ENCODE results near the gene MAML3.

MAML3 gene

DNA sequence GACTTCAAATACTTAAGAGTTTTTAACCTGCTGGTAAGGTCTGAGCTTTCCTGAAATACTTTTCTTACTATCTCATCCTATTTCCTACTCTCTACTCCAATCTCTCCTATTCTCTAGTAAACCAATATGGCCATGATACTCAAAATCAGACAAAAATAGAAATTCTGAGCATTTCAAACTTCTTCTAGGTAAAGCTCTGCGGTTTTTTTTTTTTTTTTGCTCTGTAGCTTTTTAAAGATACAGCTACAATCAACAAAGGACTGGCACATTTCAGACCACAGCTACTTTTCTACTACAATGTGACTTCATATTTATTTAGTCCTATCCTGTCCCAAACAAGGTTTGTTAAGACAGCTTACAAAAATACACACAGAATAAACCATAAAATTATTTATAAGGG is 31.1 kb downstream of the MAML3 start:
- peaks cover 5% of the 10 kb centered on the region; the same call in 1 of the 2 replicates for H3K4me1 ChIP-seq (ENCODE audit: insufficient read depth, low read length)
- H3K4me3 ChIP-seq (ENCODE audit: low read length) = no peak overlapping the region
- no peaks in the 10 kb centered on the region for H3K36me3 ChIP-seq (ENCODE audit: insufficient read depth, low read depth, low read length)

DNA sequence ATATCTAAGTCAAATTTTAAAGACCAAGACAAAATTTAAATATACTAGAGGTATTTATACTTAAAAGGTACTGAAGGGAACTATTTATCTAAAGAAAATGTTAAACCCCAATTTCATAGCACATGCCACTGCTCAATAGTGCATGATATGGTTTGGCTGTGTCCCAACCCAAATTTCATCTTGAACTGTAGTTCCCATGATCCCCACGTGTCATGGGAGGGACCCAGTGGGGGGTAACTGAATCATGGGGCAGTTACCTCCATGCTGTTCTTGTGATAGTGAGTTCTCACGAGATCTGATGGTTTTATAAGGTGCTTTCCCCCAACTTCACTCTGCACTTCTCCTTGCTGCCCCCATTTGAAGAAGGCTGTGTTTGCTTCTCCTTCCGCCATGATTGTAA is 32.3 kb downstream of the MAML3 start:
- Histone ChIP-seq H3K9ac (ENCODE audit: low read depth, low read length) (no peak overlapping the region), H3K9me3 (ENCODE audit: insufficient read depth, low read depth, low read length) (no peaks in the 10 kb centered on the region), H3K27ac (ENCODE audit: low read length) (no peak overlapping the region), H3K4me1 (ENCODE audit: insufficient read depth, low read length) (peaks cover 7% of the 10 kb centered on the region; the same call in 1 of the 2 replicates), H3K4me3 (ENCODE audit: low read length) (no peak overlapping the region), H3K27me3 (ENCODE audit: insufficient read depth, low read length) (no peaks in the 10 kb centered on the region), H3K36me3 (ENCODE audit: insufficient read depth, low read depth, low read length) (no peaks in the 10 kb centered on the region)

More for the DNA sequence above, 31.1 kb downstream of the MAML3 start:
- H3K27ac ChIP-seq (ENCODE audit: low read length) = no peak overlapping the region
- H3K27me3 ChIP-seq (ENCODE audit: insufficient read depth, low read length) = no peaks in the 10 kb centered on the region
- H3K9me3 ChIP-seq (ENCODE audit: insufficient read depth, low read depth, low read length) = no peaks in the 10 kb centered on the region
- no peak overlapping the region for H3K9ac ChIP-seq (ENCODE audit: low read depth, low read length)

DNA sequence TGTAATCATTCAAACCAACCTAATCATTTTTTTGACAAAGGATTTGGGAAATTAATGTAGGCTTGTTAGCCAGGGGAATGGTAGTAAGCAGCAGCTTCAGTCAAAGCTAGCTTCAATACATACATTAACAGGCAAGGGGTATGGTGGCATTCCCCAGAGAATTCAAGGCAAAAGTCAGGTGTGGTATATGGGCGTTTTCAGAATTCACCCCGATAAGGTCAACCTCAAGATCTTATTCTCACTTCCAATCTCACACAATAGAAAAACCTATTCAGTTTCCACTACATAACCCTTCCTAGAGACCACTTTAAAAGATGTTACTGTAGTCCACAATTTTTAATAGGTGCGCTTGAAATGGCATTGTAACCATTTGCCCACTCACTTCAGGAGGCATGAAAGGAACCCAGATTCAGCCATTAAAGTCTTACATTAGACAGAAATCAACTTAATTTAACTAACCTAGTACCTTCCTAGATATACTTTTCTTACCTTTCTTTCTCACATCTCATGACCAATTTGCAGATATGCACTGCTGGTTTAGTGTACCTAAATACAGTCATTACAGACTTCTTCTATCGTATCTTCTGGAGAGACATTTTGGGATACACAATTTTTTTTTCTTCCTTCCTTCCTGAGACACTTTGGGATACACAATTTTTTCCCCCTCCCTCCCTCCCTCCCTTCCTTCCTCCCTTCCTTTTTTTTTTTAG is 34.9 kb downstream of the MAML3 start:
- H3K36me3 ChIP-seq (ENCODE audit: insufficient read depth, low read depth, low read length) = no peaks in the 10 kb centered on the region
- no peak overlapping the region for H3K4me3 ChIP-seq (ENCODE audit: low read length)
- no peak overlapping the region for H3K9ac ChIP-seq (ENCODE audit: low read depth, low read length)
- no peaks in the 10 kb centered on the region for H3K9me3 ChIP-seq (ENCODE audit: insufficient read depth, low read depth, low read length)
- H3K4me1 ChIP-seq (ENCODE audit: insufficient read depth, low read length) = peaks cover 5% of the 10 kb centered on the region; the same call in 1 of the 2 replicates
- no peaks in the 10 kb centered on the region for H3K27me3 ChIP-seq (ENCODE audit: insufficient read depth, low read length)
- H3K27ac ChIP-seq (ENCODE audit: low read length) = no peak overlapping the region

DNA sequence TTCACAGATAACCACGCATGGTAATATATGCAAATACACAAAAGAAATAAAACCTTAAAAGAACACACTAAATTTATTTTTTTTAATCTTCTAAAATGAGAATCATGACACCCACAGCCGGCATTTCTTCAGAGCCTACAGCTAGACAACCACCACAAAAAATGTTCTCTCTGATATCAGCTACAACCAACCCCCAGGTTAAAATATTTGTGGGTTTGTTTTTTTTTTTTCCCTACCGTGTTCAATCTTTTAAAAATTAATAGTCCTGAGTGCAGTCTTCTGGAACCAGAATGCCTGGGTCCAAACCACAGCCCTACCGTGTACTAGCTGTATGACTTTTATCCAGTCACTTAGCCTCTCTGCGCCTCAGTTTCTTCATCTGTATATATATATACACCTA is 36.0 kb downstream of the MAML3 start:
- H3K9ac ChIP-seq (ENCODE audit: low read depth, low read length) = no peak overlapping the region
- no peak overlapping the region for H3K4me3 ChIP-seq (ENCODE audit: low read length)

DNA sequence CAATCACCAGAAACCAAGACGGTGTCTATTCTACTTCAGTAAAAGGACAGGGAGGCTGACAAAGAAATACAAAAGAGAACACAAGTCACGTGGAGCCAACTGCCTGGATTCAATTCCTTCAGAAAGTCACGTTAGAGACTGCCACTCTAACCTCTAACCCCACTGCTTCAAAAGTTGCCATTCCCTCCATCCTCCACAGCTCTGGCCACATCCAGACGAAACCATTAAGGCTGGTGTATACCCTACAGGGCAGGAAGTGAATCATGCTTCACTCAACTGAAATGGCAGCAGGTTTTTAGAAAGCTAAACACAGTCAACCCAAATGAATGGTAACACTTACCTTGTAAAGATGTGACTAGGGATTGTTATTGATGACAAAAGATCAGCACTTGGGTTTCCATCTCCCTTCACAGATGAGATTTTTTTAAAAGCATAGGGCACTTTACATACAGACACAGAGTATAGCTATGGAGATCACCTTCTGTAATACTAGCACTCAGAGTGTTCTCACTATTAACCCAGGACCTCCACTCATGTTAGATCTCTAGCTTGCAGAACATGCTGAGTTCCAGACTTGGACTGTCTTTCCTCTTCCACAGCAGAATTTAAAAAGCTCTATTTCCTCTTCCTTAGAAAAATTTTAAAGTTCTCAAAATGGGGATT is 37.4 kb downstream of the MAML3 start:
- no peaks in the 10 kb centered on the region for H3K9me3 ChIP-seq (ENCODE audit: insufficient read depth, low read depth, low read length)
- no peaks in the 10 kb centered on the region for H3K36me3 ChIP-seq (ENCODE audit: insufficient read depth, low read depth, low read length)
- H3K4me1 ChIP-seq (ENCODE audit: insufficient read depth, low read length) = peaks cover 5% of the 10 kb centered on the region; the same call in 1 of the 2 replicates
- H3K4me3 ChIP-seq (ENCODE audit: low read length) = no peak overlapping the region
- H3K27ac ChIP-seq (ENCODE audit: low read length) = no peak overlapping the region
- no peaks in the 10 kb centered on the region for H3K27me3 ChIP-seq (ENCODE audit: insufficient read depth, low read length)
- H3K9ac ChIP-seq (ENCODE audit: low read depth, low read length) = no peak overlapping the region

More for the DNA sequence above, 36.0 kb downstream of the MAML3 start:
- Histone ChIP-seq H3K4me1 (ENCODE audit: insufficient read depth, low read length) (peaks cover 5% of the 10 kb centered on the region; the same call in 1 of the 2 replicates), H3K9me3 (ENCODE audit: insufficient read depth, low read depth, low read length) (no peaks in the 10 kb centered on the region), H3K27ac (ENCODE audit: low read length) (no peak overlapping the region), H3K27me3 (ENCODE audit: insufficient read depth, low read length) (no peaks in the 10 kb centered on the region), H3K36me3 (ENCODE audit: insufficient read depth, low read depth, low read length) (no peaks in the 10 kb centered on the region)

DNA sequence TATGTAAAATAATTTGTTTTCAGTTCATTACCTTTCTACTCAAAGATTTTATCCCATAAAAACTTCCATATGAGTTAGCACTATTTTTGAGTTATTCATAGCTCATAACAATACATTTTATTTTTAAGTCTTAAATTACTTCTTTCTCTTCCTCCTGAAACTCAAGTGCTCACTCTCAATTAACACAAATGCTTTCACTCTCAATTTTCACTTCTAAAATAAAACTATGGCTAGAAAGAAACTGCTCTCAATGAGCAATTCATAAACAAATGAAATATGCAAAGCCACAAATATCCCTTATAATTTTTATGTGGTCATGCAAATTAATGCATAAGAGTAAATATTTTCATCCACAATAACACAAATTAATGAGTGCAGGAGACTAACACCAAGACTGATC is 38.8 kb downstream of the MAML3 start:
- H3K36me3 ChIP-seq (ENCODE audit: insufficient read depth, low read depth, low read length) = no peaks in the 10 kb centered on the region
- H3K4me1 ChIP-seq (ENCODE audit: insufficient read depth, low read length) = peaks cover 5% of the 10 kb centered on the region; the same call in 1 of the 2 replicates
- H3K9ac ChIP-seq (ENCODE audit: low read depth, low read length) = no peak overlapping the region
- H3K27ac ChIP-seq (ENCODE audit: low read length) = no peak overlapping the region
- no peaks in the 10 kb centered on the region for H3K27me3 ChIP-seq (ENCODE audit: insufficient read depth, low read length)
- no peaks in the 10 kb centered on the region for H3K9me3 ChIP-seq (ENCODE audit: insufficient read depth, low read depth, low read length)
- H3K4me3 ChIP-seq (ENCODE audit: low read length) = no peak overlapping the region

DNA sequence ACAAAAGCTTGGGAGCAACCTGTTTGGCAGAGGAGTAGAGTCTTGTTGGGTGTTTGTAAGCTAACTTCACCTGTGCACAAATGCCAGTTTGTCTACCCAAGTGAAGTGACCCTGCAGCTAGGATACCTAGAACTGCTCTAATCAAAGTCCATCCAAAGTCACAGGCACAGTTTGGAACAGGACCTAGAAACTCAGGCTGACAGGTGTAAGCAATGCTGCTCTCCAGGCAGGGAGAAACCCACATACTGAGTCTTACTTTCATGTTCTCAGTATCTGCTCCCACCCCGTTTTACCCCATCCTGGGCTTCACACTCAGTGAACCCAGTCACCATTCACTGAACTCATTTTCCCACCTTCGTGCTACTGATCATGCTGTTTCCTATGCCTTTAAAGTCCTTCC is 40.3 kb downstream of the MAML3 start:
- H3K4me1 ChIP-seq (ENCODE audit: insufficient read depth, low read length) = peaks cover 5% of the 10 kb centered on the region; the same call in 1 of the 2 replicates
- H3K9ac ChIP-seq (ENCODE audit: low read depth, low read length) = no peak overlapping the region
- H3K27me3 ChIP-seq (ENCODE audit: insufficient read depth, low read length) = no peaks in the 10 kb centered on the region
- H3K9me3 ChIP-seq (ENCODE audit: insufficient read depth, low read depth, low read length) = no peaks in the 10 kb centered on the region
- H3K36me3 ChIP-seq (ENCODE audit: insufficient read depth, low read depth, low read length) = no peaks in the 10 kb centered on the region
- H3K27ac ChIP-seq (ENCODE audit: low read length) = no peak overlapping the region
- no peak overlapping the region for H3K4me3 ChIP-seq (ENCODE audit: low read length)

DNA sequence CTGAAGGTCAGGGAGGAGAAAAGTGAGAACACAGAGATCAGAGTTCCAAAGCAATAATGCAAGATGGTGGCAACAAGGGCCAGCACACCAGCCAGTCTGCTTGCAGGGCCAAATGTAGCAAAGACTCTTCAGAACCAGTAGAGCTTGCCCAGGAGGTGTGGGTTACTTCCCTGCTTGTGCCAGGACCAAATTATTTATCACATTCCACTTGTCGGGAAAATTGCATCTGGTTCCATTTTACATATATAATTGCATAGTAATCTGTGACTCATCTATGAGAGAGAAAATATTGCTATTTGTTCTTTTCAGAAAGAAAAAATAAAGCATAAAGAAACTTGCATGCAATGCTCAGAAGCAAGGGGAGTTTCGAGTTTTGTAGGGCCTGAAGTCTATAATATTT is 41.4 kb downstream of the MAML3 start:
- Histone ChIP-seq H3K36me3 (ENCODE audit: insufficient read depth, low read depth, low read length) (no peaks in the 10 kb centered on the region), H3K4me1 (ENCODE audit: insufficient read depth, low read length) (peaks cover 5% of the 10 kb centered on the region; the same call in 1 of the 2 replicates), H3K27ac (ENCODE audit: low read length) (no peak overlapping the region), H3K27me3 (ENCODE audit: insufficient read depth, low read length) (no peaks in the 10 kb centered on the region), H3K4me3 (ENCODE audit: low read length) (no peak overlapping the region), H3K9me3 (ENCODE audit: insufficient read depth, low read depth, low read length) (no peaks in the 10 kb centered on the region), H3K9ac (ENCODE audit: low read depth, low read length) (no peak overlapping the region)

DNA sequence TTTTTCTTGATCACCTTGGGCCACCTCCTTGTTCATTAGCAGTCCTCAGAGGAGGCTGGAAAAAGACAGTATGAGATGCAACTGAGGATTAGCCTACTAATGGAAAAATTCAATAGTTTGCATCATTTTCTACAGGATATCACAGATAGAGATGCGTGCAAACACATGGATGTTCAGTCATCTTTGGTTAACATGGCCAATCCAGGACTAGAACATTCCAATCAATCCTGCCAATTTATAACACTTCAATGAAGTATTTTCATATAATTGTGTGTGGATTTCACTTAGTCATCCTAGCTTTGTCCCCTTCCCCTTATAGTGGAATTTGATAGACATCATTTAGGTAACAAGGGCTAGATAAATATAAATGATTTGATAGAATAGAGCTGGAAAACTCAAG is 42.7 kb downstream of the MAML3 start:
- Histone ChIP-seq H3K9me3 (ENCODE audit: insufficient read depth, low read depth, low read length) (no peaks in the 10 kb centered on the region), H3K27ac (ENCODE audit: low read length) (no peak overlapping the region), H3K9ac (ENCODE audit: low read depth, low read length) (no peak overlapping the region), H3K27me3 (ENCODE audit: insufficient read depth, low read length) (no peaks in the 10 kb centered on the region), H3K36me3 (ENCODE audit: insufficient read depth, low read depth, low read length) (no peaks in the 10 kb centered on the region), H3K4me3 (ENCODE audit: low read length) (no peak overlapping the region), H3K4me1 (ENCODE audit: insufficient read depth, low read length) (0 out of 2 replicates have a peak, but pooled peaks cover under 1% of the 10 kb centered on the region)

DNA sequence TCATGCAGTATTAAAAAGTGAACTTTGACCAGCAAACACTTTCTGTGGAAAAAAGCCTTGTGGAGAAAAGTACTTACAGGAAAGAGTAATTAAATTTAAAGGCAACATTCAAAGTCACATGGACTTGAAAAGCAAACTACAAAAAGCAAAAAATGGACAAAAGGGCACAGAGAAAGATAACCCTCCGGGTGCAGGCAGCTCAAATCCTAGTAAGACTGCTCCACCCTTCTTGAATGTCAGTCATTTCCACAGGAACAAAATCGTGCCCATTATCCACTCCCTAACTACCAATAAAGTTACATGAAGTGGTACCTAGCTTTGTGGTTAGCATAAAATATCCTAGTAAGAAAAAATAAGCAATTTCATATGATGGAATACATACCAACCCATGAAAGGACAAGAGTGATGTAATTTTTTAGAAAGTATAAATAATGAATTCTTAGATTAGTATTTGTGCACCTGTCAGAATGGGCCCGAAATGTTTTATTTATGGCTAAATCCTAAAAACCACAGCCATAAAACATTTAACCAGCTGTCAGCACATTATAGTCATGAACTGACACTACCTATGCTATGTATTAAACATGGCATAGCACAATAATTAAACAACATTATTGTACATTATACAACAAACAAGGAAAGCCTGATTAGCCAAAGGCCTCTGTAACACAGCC is 43.3 kb downstream of the MAML3 start:
- no peaks in the 10 kb centered on the region for H3K27me3 ChIP-seq (ENCODE audit: insufficient read depth, low read length)
- no peak overlapping the region for H3K4me3 ChIP-seq (ENCODE audit: low read length)
- H3K9me3 ChIP-seq (ENCODE audit: insufficient read depth, low read depth, low read length) = no peaks in the 10 kb centered on the region
- no peaks in the 10 kb centered on the region for H3K4me1 ChIP-seq (ENCODE audit: insufficient read depth, low read length)
- no peak overlapping the region for H3K9ac ChIP-seq (ENCODE audit: low read depth, low read length)
- H3K36me3 ChIP-seq (ENCODE audit: insufficient read depth, low read depth, low read length) = no peaks in the 10 kb centered on the region
- no peak overlapping the region for H3K27ac ChIP-seq (ENCODE audit: low read length)

DNA sequence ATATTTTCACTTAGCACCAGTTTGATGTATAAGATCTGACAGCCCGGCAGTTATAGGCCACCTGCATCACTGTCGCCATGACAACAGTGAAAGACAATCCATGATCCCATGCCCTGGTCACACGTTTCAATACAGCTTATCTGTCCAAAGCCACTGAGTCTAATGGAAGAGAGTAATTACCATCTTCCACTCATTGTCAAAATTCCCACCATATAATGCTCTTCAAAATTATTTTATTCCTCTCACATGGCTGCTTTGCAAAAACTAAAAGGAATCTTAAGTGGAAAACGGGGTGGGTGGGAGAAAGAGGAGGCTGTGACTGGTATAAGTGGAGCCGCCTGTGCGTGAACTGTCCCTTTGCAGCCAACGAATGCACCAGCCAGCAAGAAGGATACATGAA is 44.2 kb downstream of the MAML3 start:
- Histone ChIP-seq H3K36me3 (ENCODE audit: insufficient read depth, low read depth, low read length) (no peaks in the 10 kb centered on the region), H3K9ac (ENCODE audit: low read depth, low read length) (no peak overlapping the region), H3K9me3 (ENCODE audit: insufficient read depth, low read depth, low read length) (no peaks in the 10 kb centered on the region), H3K4me3 (ENCODE audit: low read length) (no peak overlapping the region), H3K27ac (ENCODE audit: low read length) (no peak overlapping the region), H3K4me1 (ENCODE audit: insufficient read depth, low read length) (no peaks in the 10 kb centered on the region), H3K27me3 (ENCODE audit: insufficient read depth, low read length) (no peaks in the 10 kb centered on the region)

Measured in iPS-20b (cell line).